22Rv1 (cell line): ENCODE data around the gene ACTR3.

Source experiments
- H3K27ac ChIP-seq: fragments of 450-650 bp; 2 replicates; pipeline ENCODE4 v1.5.1; 2017
- ZFX ChIP-seq: fragments of 450-650 bp; IDR thresholded peaks from 2 replicates; pipeline ENCODE4 v1.6.1; 2017; ENCODE audit warnings: antibody characterized with exemption, borderline replicate concordance
- TF ChIP-seq, protein P1 (sequence below): fragments of 450-650 bp; IDR thresholded peaks from 2 replicates; pipeline ENCODE4 v1.5.1; 2017; ENCODE audit warnings: mild to moderate bottlenecking

ACTR3 gene

DNA sequence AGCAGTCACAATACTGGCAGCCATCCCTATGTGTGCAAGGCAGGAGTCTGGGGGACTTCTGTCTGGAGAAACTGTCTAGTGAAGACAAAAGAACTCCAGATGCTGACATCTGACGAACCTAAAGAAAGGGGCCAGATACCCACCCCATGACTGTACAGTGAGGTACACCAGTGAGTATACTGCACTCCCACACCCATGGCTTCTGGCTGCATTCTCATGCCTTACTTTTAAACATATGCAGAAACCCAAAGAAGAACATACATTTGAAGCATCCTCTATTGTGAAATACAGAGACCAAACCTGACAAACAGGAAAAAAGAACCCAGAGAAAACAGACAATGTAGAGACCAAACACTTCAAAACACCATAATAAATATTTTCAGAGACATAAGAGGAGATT, 102.2 kb downstream of the ACTR3 start:
- no peak overlapping the region for H3K27ac ChIP-seq
- TF ChIP-seq, protein P1, sequence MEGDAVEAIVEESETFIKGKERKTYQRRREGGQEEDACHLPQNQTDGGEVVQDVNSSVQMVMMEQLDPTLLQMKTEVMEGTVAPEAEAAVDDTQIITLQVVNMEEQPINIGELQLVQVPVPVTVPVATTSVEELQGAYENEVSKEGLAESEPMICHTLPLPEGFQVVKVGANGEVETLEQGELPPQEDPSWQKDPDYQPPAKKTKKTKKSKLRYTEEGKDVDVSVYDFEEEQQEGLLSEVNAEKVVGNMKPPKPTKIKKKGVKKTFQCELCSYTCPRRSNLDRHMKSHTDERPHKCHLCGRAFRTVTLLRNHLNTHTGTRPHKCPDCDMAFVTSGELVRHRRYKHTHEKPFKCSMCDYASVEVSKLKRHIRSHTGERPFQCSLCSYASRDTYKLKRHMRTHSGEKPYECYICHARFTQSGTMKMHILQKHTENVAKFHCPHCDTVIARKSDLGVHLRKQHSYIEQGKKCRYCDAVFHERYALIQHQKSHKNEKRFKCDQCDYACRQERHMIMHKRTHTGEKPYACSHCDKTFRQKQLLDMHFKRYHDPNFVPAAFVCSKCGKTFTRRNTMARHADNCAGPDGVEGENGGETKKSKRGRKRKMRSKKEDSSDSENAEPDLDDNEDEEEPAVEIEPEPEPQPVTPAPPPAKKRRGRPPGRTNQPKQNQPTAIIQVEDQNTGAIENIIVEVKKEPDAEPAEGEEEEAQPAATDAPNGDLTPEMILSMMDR, result no peak
- TF ChIP-seq ZFX, result no peak

DNA sequence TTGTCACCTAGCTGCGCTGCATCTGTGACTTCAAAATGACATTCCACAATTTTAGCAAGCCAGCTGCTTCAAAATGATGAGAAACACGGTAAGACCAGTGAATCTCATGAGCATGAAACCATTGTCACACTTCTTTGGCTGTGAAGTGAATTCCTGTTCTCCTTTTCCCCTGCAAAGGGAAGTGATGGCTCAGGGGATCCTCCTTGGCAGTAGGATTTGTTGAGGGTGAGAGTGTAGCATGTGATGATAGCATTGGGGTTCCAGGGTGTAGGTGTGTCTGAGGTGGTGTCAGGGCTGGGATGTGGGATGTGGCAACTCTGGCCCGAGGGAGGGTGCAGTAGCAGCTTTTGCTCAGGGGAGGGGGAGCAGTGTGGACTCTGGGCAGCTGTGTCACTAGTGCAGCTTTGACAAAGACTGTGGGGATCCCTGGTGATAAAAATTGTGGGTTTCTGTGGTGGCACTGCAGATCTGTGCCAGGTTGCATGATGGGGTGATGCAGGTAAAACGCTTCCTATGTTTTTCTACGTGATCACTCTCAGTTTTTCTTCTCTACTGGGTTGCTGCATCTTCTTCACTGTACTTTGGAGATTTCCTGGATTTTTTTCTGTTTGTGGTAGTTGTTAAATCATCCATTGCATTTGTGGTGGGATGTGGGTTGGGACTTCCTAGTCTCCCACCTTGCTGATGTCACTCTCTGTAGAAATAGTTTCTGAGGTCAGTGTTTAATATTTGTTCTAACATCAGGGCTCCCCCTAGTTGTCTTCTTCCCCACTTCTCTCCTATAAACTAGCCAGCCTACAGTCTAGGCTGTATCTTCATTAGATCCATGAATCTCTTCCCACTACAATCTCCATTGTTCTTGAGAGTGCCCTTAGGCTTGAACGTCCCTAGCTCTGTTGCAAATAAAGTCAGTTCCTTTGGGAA, 107.0 kb downstream of the ACTR3 start:
- TF ChIP-seq ZFX, result no peak
- TF ChIP-seq, protein P1, result no peak
- H3K27ac ChIP-seq, result no peak overlapping the region

DNA sequence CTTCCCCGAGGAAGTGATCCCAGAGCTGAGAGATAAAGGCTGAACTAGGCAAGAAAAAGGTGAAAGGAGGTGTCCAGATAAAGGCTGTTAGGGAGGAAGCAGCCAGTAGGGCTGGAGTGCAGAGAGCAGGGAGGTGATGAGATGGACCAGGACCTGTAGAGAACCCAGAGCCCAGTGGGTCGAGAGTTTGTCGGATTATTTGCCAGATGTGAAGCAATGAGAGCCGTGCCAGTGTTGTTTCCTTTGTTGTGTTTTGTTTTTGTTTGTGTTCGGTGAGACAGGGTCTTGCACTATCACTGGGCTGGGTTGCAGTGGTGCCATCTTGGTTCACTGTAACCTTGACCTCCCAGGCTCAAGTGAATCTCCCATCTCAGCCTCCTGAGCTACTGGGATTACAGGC, 111.3 kb downstream of the ACTR3 start:
- H3K27ac ChIP-seq, result no peak overlapping the region
- TF ChIP-seq ZFX, result no peak
- TF ChIP-seq, protein P1, result no peak

DNA sequence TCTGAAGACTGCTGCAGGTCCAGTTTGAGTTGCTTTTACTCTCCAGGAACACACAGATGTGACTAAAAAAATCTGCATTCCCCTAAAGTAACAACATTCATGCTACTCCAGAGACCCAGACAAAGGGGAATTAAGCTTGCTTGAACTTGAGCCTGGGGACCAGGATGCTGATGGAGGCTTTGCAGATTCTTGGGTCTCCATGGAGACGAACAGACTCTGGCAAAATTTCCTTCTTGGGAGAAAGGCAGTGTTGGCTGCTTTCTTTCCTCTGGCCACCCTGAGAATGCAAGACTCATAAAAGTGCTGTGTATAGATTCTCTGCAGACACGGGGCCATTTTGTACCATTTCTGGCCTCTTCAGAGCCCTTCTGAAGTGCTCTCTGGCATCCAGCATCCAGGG, 112.0 kb downstream of the ACTR3 start:
- H3K27ac ChIP-seq, result no peak overlapping the region
- TF ChIP-seq ZFX, result no peak
- TF ChIP-seq, protein P1, result no peak

DNA sequence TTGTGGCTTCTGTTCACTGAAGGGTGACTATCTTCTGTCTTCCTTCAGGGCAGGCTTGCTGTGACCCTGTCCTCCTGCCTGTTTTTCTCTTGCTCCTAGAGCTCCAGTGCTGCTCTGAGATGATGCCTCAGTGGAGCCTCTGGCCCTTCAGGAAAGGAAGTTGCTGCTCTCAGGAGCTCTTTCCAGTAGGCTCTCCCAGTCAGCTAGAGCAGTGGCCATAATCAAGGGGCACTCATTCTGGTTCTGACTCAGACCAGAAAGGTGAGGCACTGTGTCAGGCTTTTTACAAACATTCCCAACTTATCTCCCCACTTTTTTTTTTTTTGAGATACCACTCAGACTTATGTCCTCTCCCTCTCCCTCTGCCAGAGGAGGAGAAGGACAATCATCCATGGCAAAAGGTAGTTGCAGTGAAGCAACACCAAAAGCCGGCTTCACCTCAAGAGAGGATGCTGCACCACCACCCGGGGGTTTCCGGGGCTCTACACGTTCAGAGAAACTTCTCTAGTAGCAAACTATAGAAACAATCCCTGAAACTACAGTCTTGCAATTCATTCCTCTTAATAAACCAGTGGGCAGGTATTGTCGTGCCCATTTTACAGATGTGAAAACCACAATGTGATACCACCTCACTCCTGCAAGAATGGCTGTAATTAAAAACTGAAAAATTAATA, 115.4 kb downstream of the ACTR3 start:
- H3K27ac ChIP-seq, result no peak overlapping the region
- TF ChIP-seq, protein P1, result no peak
- no peak for TF ChIP-seq ZFX

DNA sequence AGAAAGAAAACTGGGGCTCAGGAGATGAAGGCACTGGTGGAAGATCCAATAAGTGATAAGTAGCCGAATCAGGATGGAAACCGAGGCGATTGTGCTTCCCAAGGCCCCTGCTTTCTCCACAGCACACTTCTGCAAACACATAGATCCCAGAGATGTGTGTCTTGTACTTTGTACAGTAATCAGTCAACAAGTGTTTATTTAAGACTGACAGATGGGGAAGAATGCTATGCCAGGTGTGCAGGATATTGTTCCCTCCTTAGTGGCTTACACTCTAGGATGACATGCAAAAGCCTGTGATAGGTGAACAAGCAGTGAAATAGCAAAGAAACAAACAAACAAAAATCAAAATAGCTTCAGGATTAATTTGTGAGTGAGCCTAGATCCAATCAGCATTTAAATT, 116.6 kb downstream of the ACTR3 start:
- TF ChIP-seq, protein P1, result no peak
- TF ChIP-seq ZFX, result no peak
- no peak overlapping the region for H3K27ac ChIP-seq

DNA sequence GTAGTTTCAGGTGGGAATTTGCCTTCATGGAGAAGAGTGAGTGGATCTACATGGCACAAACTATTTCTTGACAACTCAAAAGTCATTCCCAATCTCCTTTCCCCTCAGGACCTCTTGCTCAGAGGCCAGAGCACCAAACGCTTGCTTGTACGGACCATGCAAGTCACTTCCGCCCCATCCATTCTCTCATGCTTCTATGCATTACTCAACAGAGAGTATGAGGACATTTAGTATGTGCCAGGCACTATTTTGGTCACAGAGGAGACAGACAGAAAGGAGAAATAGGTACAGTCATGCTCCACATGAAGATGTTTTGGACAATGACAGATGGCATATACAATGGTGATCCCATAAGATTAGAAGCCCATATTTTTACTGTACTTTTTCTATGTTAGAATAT, 117.5 kb downstream of the ACTR3 start:
- no peak overlapping the region for H3K27ac ChIP-seq
- TF ChIP-seq, protein P1, result no peak
- TF ChIP-seq ZFX, result no peak
